ENCODE results near the gene STAB2. TPM values are rescaled to one million over a fixed set of nuclear protein-coding genes. Genes with fewer than 3 reads are reported as not detected.
"Not testable (repeated sequence)": the region's sequence is repeated elsewhere in the genome, so short reads cannot be mapped to it uniquely, and the experiment has no call there.

STAB2 gene
- total RNA-seq, 1 experiment from 2014 or later: not detected

- DNase-seq (ENCODE audit: low read depth): not testable (repeated sequence)
Observed at GRCh38 chr12:103653568-103654173, 66.6 kb downstream of the STAB2 start.

- DNase-seq (ENCODE audit: low read depth): no peak
Observed at GRCh38 chr12:103654816-103655215, 67.7 kb downstream of the STAB2 start.

GRCh38 chr12:103656291-103656690 lies 69.2 kb downstream of the STAB2 start:
- DNase-seq (ENCODE audit: low read depth): no peak

- DNase-seq (ENCODE audit: low read depth): no peak
Observed at GRCh38 chr12:103657331-103657730, 70.3 kb downstream of the STAB2 start.

- DNase-seq (ENCODE audit: low read depth): no peak
Observed at GRCh38 chr12:103664626-103665025, 77.6 kb downstream of the STAB2 start.

GRCh38 chr12:103665971-103666370 lies 78.9 kb downstream of the STAB2 start:
- no peak for DNase-seq (ENCODE audit: low read depth)

- DNase-seq (ENCODE audit: low read depth): no peak
Observed at GRCh38 chr12:103667125-103667524, 80.1 kb downstream of the STAB2 start.

- no peak for DNase-seq (ENCODE audit: low read depth)
Observed at GRCh38 chr12:103668520-103668919, 81.4 kb downstream of the STAB2 start.

- no peak for DNase-seq (ENCODE audit: low read depth)
Observed at GRCh38 chr12:103671367-103671766, 84.3 kb downstream of the STAB2 start.

GRCh38 chr12:103672401-103673119 lies 85.5 kb downstream of the STAB2 start:
- DNase-seq (ENCODE audit: low read depth): no peak

- no peak for DNase-seq (ENCODE audit: low read depth)
Observed at GRCh38 chr12:103673487-103673886, 86.4 kb downstream of the STAB2 start.

GRCh38 chr12:103673891-103674375 lies 86.9 kb downstream of the STAB2 start:
- no peak for DNase-seq (ENCODE audit: low read depth)

GRCh38 chr12:103676893-103677292 lies 89.8 kb downstream of the STAB2 start:
- DNase-seq (ENCODE audit: low read depth): no peak

- DNase-seq (ENCODE audit: low read depth): no peak
Observed at GRCh38 chr12:103677341-103677740, 90.3 kb downstream of the STAB2 start.

GRCh38 chr12:103677905-103678304 lies 90.8 kb downstream of the STAB2 start:
- no peak for DNase-seq (ENCODE audit: low read depth)

- no peak for DNase-seq (ENCODE audit: low read depth)
Observed at GRCh38 chr12:103679421-103680170, 92.5 kb downstream of the STAB2 start.

- peak; percentile 21 for DNase-seq (ENCODE audit: low read depth)
Observed at GRCh38 chr12:103680591-103681141, 93.6 kb downstream of the STAB2 start.

GRCh38 chr12:103686026-103686425 lies 99.0 kb downstream of the STAB2 start:
- no peak for DNase-seq (ENCODE audit: low read depth)

GRCh38 chr12:103687253-103687652 lies 100.2 kb downstream of the STAB2 start:
- DNase-seq (ENCODE audit: low read depth): no peak

- DNase-seq (ENCODE audit: low read depth): no peak
Observed at GRCh38 chr12:103688376-103689063, 101.4 kb downstream of the STAB2 start.

GRCh38 chr12:103690426-103690825 lies 103.4 kb downstream of the STAB2 start:
- DNase-seq (ENCODE audit: low read depth): no peak

- no peak for DNase-seq (ENCODE audit: low read depth)
Observed at GRCh38 chr12:103691063-103691462, 104.0 kb downstream of the STAB2 start.

Data from RPMI7951 (cell line).